Activated CD4-positive, alpha-beta memory T cell treated with anti-CD3 and anti-CD28 coated beads, Interleukin-2, amount 10 ng/mL, durations not matched to agents 7 days and 5 days (primary cell): Measurements from ENCODE around the gene LPAR3. TPM values are rescaled to one million over a fixed set of nuclear protein-coding genes. Genes with fewer than 3 reads are reported as not detected.
A peak's percentile ranks its signal among the peaks of the same experiment; 100 is the strongest.

Source experiments
- CTCF ChIA-PET: fragments of 350-600 bp; sonication (Branson Sonifier 250); formaldehyde crosslinking; loops from one replicate; lab custom pipeline; 2021; ENCODE audit warnings: antibody characterized with exemption, inconsistent platforms; lab: Charles Lee
- POLR2A ChIA-PET: fragments of 350-600 bp; sonication (Branson Sonifier 250); formaldehyde crosslinking; loops from one replicate; lab custom pipeline; 2021; ENCODE audit warnings: antibody characterized with exemption; lab: Charles Lee
- DNase-seq: peaks from one replicate; pipeline ENCODE4 v3.0.0-alpha.2; 2020
- H3K27ac Mint-ChIP-seq: one replicate; pipeline ENCODE4 v1.8.0; 2021; ENCODE audit warnings: mild to moderate bottlenecking, mixed read lengths
- H3K27me3 Mint-ChIP-seq: one replicate; pipeline ENCODE4 v1.8.0; 2021; ENCODE audit warnings: mixed read lengths
- H3K36me3 Mint-ChIP-seq: one replicate; pipeline ENCODE4 v1.8.0; 2021; ENCODE audit warnings: low read depth, mixed read lengths
- H3K4me1 Mint-ChIP-seq: one replicate; pipeline ENCODE4 v1.8.0; 2021; ENCODE audit warnings: mixed read lengths
- H3K4me3 Mint-ChIP-seq: one replicate; pipeline ENCODE4 v1.8.0; 2021; ENCODE audit warnings: mild to moderate bottlenecking, mixed read lengths
- H3K9me3 Mint-ChIP-seq: one replicate; pipeline ENCODE4 v1.8.0; 2021; ENCODE audit warnings: mixed read lengths
- total RNA-seq, 2 experiments: library from RNA; stranded (reverse); gene quantifications; one replicate each; pipeline ENCODE4 v1.2.3, GENCODE V29; 2021

LPAR3 gene
- total RNA-seq, 2 experiments from 2014 or later: 1.7 to 2.1 TPM

- ChIA-PET POLR2A (no interaction called here), CTCF (interaction anchor here (0.8 to 1.3 kb wide), 3 partner anchors 8 to 161 kb away, joined by 3 to 4 read pairs (median 3); no protein-coding TSS in a partner anchor)
- Mint-ChIP-seq H3K4me3 (no peak overlapping the region), H3K27me3 (peaks cover 11% of the 10 kb centered on the region), H3K4me1 (no peaks in the 10 kb centered on the region), H3K9me3 (no peaks in the 10 kb centered on the region), H3K27ac (no peak overlapping the region), H3K36me3 (no peaks in the 10 kb centered on the region)
- no peak for DNase-seq
Measured at GRCh38 chr1:84773933-84774497, 119.0 kb downstream of the LPAR3 start.

GRCh38 chr1:84773195-84773594, 119.8 kb downstream of the LPAR3 start:
- H3K27me3 Mint-ChIP-seq: peaks cover 18% of the 10 kb centered on the region
- H3K27ac Mint-ChIP-seq: no peak overlapping the region
- H3K36me3 Mint-ChIP-seq: no peaks in the 10 kb centered on the region
- H3K9me3 Mint-ChIP-seq: no peaks in the 10 kb centered on the region
- no peak overlapping the region for H3K4me3 Mint-ChIP-seq
- ChIA-PET POLR2A (no interaction called here), CTCF (interaction anchor here (1.2 to 2.2 kb wide), 7 partner anchors 9 to 162 kb away, joined by 3 to 17 read pairs (median 6); no protein-coding TSS in a partner anchor)
- no peak for DNase-seq
- H3K4me1 Mint-ChIP-seq: no peaks in the 10 kb centered on the region

GRCh38 chr1:84772428-84772943, 120.5 kb downstream of the LPAR3 start:
- H3K27ac Mint-ChIP-seq: no peak overlapping the region
- H3K9me3 Mint-ChIP-seq: no peaks in the 10 kb centered on the region
- CTCF ChIA-PET: interaction anchor here (0.6 to 2.2 kb wide), 23 partner anchors 9 to 866 kb away, joined by 3 to 17 read pairs (median 3); partner anchors contain the start of gene PRKACB
- H3K4me1 Mint-ChIP-seq: no peaks in the 10 kb centered on the region
- POLR2A ChIA-PET: interaction anchor here (1.0 kb wide), 1 partner anchor 330 kb away, joined by 3 read pairs; no protein-coding TSS in a partner anchor
- no peak overlapping the region for H3K4me3 Mint-ChIP-seq
- H3K27me3 Mint-ChIP-seq: peaks cover 22% of the 10 kb centered on the region
- H3K36me3 Mint-ChIP-seq: no peaks in the 10 kb centered on the region
- DNase-seq: peak; percentile 75

GRCh38 chr1:84771895-84772294, 121.1 kb downstream of the LPAR3 start:
- Mint-ChIP-seq H3K4me3 (no peak overlapping the region), H3K4me1 (no peaks in the 10 kb centered on the region), H3K9me3 (no peaks in the 10 kb centered on the region), H3K27me3 (peaks cover 22% of the 10 kb centered on the region), H3K36me3 (no peaks in the 10 kb centered on the region), H3K27ac (no peak overlapping the region)
- no peak for DNase-seq
- ChIA-PET POLR2A (interaction anchor here (1.0 kb wide), 1 partner anchor 330 kb away, joined by 3 read pairs; no protein-coding TSS in a partner anchor), CTCF (interaction anchor here (0.6 to 2.2 kb wide), 22 partner anchors 8 to 866 kb away, joined by 3 to 17 read pairs (median 3); partner anchors contain the start of gene PRKACB)

GRCh38 chr1:84770481-84770880, 122.5 kb downstream of the LPAR3 start:
- H3K9me3 Mint-ChIP-seq: no peaks in the 10 kb centered on the region
- H3K4me1 Mint-ChIP-seq: no peaks in the 10 kb centered on the region
- no peak for DNase-seq
- ChIA-PET POLR2A (no interaction called here), CTCF (no interaction called here)
- H3K4me3 Mint-ChIP-seq: no peak overlapping the region
- H3K27me3 Mint-ChIP-seq: peaks cover 29% of the 10 kb centered on the region
- no peak overlapping the region for H3K27ac Mint-ChIP-seq
- no peaks in the 10 kb centered on the region for H3K36me3 Mint-ChIP-seq

GRCh38 chr1:84769636-84770035, 123.4 kb downstream of the LPAR3 start:
- POLR2A ChIA-PET: no interaction called here
- DNase-seq: no peak
- Mint-ChIP-seq H3K4me1 (no peaks in the 10 kb centered on the region), H3K9me3 (no peaks in the 10 kb centered on the region), H3K27ac (no peak overlapping the region), H3K4me3 (no peak overlapping the region), H3K27me3 (peaks cover 35% of the 10 kb centered on the region), H3K36me3 (no peaks in the 10 kb centered on the region)
- CTCF ChIA-PET: interaction anchor here (1.2 kb wide), 2 partner anchors 13 to 167 kb away, joined by 3 to 6 read pairs; no protein-coding TSS in a partner anchor

- Mint-ChIP-seq H3K4me3 (no peak overlapping the region), H3K9me3 (no peaks in the 10 kb centered on the region), H3K4me1 (no peaks in the 10 kb centered on the region), H3K27ac (no peak overlapping the region), H3K27me3 (peaks cover 35% of the 10 kb centered on the region), H3K36me3 (no peaks in the 10 kb centered on the region)
- POLR2A ChIA-PET: no interaction called here
- CTCF ChIA-PET: interaction anchor here (0.6 to 1.2 kb wide), 2 partner anchors 11 to 14 kb away, joined by 3 to 6 read pairs; no protein-coding TSS in a partner anchor
- DNase-seq: no peak
Measured at GRCh38 chr1:84768634-84769033, 124.4 kb downstream of the LPAR3 start.

- no peak overlapping the region for H3K27ac Mint-ChIP-seq
- no peaks in the 10 kb centered on the region for H3K9me3 Mint-ChIP-seq
Measured at GRCh38 chr1:84763912-84764680, 128.9 kb downstream of the LPAR3 start.

GRCh38 chr1:84762664-84763063, 130.3 kb downstream of the LPAR3 start:
- H3K9me3 Mint-ChIP-seq: no peaks in the 10 kb centered on the region
- no peak for DNase-seq
- peaks cover 7% of the 10 kb centered on the region for H3K4me1 Mint-ChIP-seq
- H3K36me3 Mint-ChIP-seq: no peaks in the 10 kb centered on the region
- no peak overlapping the region for H3K4me3 Mint-ChIP-seq
- H3K27me3 Mint-ChIP-seq: peaks cover 29% of the 10 kb centered on the region
- ChIA-PET CTCF (interaction anchor here (0.6 to 1.6 kb wide), 4 partner anchors 9 to 173 kb away, joined by 3 to 4 read pairs (median 3); no protein-coding TSS in a partner anchor), POLR2A (no interaction called here)
- no peak overlapping the region for H3K27ac Mint-ChIP-seq

More at GRCh38 chr1:84763912-84764680, 128.9 kb downstream of the LPAR3 start:
- Mint-ChIP-seq H3K4me3 (no peak overlapping the region), H3K27me3 (peaks cover 32% of the 10 kb centered on the region), H3K36me3 (no peaks in the 10 kb centered on the region), H3K4me1 (peaks cover 2% of the 10 kb centered on the region)
- ChIA-PET CTCF (interaction anchor here (1.0 to 1.4 kb wide), 4 partner anchors 8 to 171 kb away, joined by 3 to 5 read pairs (median 4); no protein-coding TSS in a partner anchor), POLR2A (no interaction called here)
- DNase-seq: no peak

Other genes with a start within 250 kb of the LPAR3 start
- gene SSX2IP, start 202.7 kb downstream of the LPAR3 start, total RNA-seq: 10 to 100 TPM; 16.8 to 18.8 TPM
- 10 to 100 TPM; 27.2 to 28.2 TPM for gene MCOLN2, start 103.9 kb upstream of the LPAR3 start, total RNA-seq
- 1 to 10 TPM; 2.4 to 2.5 TPM for gene MCOLN3, start 155.3 kb upstream of the LPAR3 start, total RNA-seq